Duodenal mucosa (tissue), 2 donors: ENCODE data around the gene CCR8.

Experiments used
- H3K27ac ChIP-seq: one replicate; pipeline ENCODE4 v1.7.0; 2013; ENCODE audit warnings: low read depth, low read length
- H3K27me3 ChIP-seq, 2 donors: one replicate each; pipeline ENCODE4 v1.7.0; 2013; ENCODE audit warnings: low read length in 2 of 2, control low read depth in 1 of 2; ENCODE audit not compliant: insufficient read depth in 2 of 2, control insufficient read depth in 1 of 2
- H3K36me3 ChIP-seq, 2 donors: one replicate each; pipeline ENCODE4 v1.7.0; 2013; ENCODE audit warnings: low read length in 2 of 2, control low read depth in 1 of 2; ENCODE audit not compliant: insufficient read depth in 2 of 2, control insufficient read depth in 1 of 2
- H3K4me1 ChIP-seq, 2 donors: one replicate each; pipeline ENCODE4 v1.7.0; 2013; ENCODE audit warnings: low read length in 2 of 2, control low read depth in 1 of 2; ENCODE audit not compliant: insufficient read depth in 2 of 2, control insufficient read depth in 1 of 2
- H3K4me3 ChIP-seq, 2 donors: one replicate each; pipeline ENCODE4 v1.7.0; 2013; ENCODE audit warnings: low read length in 2 of 2, low read depth in 1 of 2
- H3K9ac ChIP-seq, 2 donors: one replicate each; pipeline ENCODE4 v1.7.0; 2013; ENCODE audit warnings: low read length in 2 of 2, low read depth in 1 of 2
- H3K9me3 ChIP-seq, 2 donors: one replicate each; pipeline ENCODE4 v1.7.0; 2013; ENCODE audit warnings: low read length in 2 of 2, control low read depth in 1 of 2; ENCODE audit not compliant: control insufficient read depth in 1 of 2

The CCR8 gene

DNA sequence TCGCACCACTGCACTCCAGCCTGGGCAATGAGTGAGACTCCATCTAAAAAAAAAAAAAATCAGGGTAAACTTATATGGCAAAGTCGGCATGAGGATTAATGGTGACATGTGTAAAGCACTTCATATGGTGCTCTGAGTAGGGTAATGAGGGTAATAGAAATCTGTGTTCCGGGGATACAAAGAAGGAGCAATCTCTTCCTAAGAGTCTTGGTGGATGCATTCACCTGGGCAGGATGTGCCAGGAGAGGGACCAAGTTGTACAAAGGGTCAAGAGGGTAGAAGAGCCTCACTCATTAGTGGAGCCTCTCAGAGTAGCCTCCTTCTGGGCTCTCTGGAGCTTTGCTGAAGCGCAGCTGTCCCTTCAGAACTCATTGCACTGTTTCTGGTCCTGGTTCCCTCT is 40.4 kb upstream of the CCR8 start:
- Histone ChIP-seq H3K27ac (no peak overlapping the region), H3K27me3 (no peaks in the 10 kb centered on the region), H3K9ac (no peak overlapping the region), H3K4me1 (peaks cover 5 to 6% of the 10 kb centered on the region in 2 donors), H3K9me3 (no peaks in the 10 kb centered on the region), H3K36me3 (no peaks in the 10 kb centered on the region), H3K4me3 (no peak overlapping the region)

DNA sequence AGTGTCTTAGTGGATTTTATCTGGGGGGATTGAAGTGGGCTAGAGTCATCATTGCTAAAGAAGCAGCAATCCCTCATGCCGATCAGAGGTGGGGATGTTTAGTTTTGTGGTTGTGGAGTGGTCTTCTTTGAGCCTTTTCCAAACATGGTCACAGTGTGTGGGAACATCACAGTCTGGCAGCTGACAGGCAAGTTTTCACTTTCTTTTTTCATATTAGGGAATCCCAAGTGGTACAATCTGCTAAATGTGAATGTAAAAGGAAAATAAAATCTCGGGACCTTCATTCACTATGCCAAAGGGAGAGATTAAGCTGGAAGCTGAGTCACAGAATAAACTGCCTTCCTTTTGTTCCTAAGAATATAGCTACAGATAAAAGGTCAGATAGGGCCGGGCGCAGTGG is 39.3 kb upstream of the CCR8 start:
- Histone ChIP-seq H3K27me3 (no peaks in the 10 kb centered on the region), H3K27ac (no peak overlapping the region), H3K36me3 (no peaks in the 10 kb centered on the region), H3K9me3 (no peaks in the 10 kb centered on the region), H3K9ac (peak overlapping the region in 1 of 2 donors; percentile 45), H3K4me1 (peaks cover 5 to 6% of the 10 kb centered on the region in 2 donors), H3K4me3 (no peak overlapping the region)

DNA sequence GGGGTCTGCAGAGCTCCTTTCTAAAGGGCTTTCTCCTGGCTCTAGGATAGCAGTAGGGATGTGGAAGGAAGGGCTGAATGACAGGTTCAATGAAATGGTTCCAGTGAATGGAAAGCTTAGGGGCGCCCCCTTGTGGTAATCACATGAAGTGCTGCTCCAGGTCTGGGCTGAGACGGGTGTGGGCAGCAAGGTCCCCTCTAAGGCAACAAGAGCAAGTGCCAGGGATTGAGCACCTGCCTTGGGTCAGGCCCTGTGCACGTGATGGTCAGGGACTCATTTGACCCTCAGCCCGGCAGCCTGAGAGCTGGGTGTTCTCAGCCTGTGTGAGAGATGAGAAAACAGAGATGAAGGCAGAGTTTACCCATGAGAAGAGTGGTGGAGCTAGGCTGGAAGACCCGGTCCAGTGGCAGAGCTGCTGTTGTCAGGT is 37.6 kb upstream of the CCR8 start:
- Histone ChIP-seq H3K27ac (no peak overlapping the region), H3K4me1 (peaks cover 5 to 6% of the 10 kb centered on the region in 2 donors), H3K9ac (no peak overlapping the region), H3K27me3 (no peaks in the 10 kb centered on the region), H3K36me3 (no peaks in the 10 kb centered on the region), H3K4me3 (no peak overlapping the region), H3K9me3 (no peaks in the 10 kb centered on the region)

DNA sequence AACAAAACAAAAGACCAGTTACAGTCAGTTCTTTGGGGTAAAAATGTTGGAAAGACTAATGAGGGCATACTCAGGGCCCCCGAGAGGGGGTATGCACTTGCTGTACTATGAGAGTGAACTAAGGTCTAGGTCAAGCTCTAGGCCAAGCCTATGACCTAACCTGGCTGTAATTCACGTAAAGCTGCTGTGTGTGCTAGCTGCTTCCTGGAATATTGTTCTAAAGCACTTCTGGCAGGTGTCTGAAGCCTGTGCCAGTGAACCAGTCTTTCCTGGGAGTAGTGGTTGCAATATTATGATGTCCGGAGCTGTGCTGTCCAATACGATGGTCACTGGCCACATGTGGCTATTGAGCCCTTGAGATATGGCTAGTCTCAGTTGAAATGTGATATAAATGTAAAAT is 36.5 kb upstream of the CCR8 start:
- Histone ChIP-seq H3K9ac (no peak overlapping the region), H3K27me3 (no peaks in the 10 kb centered on the region), H3K27ac (no peak overlapping the region), H3K4me1 (peaks cover 5 to 6% of the 10 kb centered on the region in 2 donors), H3K36me3 (no peaks in the 10 kb centered on the region), H3K9me3 (no peaks in the 10 kb centered on the region), H3K4me3 (no peak overlapping the region)

DNA sequence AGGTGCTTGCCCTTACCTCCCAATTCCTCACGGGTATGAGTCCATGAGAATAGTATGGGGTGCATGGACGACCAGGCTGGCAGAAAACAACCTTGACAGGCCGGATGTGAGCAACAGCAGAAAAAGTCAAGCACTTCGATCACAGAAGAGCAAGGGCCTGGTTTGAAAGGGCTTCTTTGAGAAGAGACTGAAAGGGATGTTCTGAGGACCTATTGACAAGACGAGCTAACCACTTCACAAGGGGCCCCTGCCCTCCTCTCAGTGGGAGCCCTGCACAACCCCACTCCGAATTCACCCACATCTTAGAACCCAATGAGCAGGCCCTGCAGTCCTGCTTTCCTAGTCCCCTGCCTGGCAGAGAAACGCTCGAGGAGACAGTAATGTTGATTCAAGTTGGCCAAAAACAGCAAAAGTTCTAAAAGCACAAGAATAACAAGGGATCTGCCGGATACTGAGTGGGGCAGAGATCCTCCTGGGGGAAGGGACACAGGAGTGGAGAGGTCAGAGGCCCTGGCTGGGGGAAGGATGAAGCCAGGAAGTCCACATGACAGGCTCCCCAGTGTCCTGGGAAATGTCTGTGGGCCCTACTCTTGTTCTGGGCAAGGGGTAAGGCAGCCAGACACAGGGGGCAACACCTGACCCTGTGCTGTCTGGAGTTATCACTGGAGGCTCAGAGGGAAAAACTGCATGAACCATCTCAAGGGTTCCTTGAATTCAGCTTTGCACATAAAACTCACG is 34.9 kb upstream of the CCR8 start:
- no peaks in the 10 kb centered on the region for H3K36me3 ChIP-seq
- no peak overlapping the region for H3K27ac ChIP-seq
- peaks cover 4 to 5% of the 10 kb centered on the region in 2 donors for H3K4me1 ChIP-seq
- H3K27me3 ChIP-seq: no peaks in the 10 kb centered on the region
- peaks cover 4 to 6% of the 10 kb centered on the region in 2 donors for H3K9me3 ChIP-seq
- H3K4me3 ChIP-seq: no peak overlapping the region
- H3K9ac ChIP-seq: no peak overlapping the region

DNA sequence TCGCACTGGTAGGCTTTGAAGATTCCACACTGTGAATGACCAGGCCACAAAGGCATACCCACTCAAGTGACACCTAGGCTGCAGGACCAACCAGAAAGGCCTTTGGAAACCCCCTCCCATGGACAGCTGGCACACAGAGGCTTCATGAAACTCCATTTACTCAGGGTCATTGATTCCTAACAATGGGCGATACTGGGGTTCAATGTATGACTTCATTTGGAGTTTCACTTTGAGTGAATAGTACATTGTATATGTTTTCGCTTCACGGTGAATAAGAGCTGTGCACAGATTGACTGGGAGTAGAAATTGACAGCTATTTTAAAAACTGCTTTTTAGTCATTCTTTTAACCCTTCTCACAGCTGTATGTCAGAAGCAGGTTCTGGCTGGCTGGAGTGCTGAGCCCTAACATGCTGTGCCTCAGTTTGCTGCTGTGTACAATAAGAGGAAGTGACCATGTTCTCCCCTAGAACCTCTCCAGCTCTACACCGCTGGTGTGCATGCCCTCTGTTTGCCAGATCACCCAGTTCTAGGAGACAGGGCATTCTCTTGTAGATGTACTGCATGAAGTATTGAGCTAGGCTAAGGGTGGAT is 34.2 kb upstream of the CCR8 start:
- Histone ChIP-seq H3K9me3 (peaks cover 6 to 8% of the 10 kb centered on the region in 2 donors), H3K4me1 (no peaks in the 10 kb centered on the region), H3K4me3 (no peak overlapping the region), H3K9ac (no peak overlapping the region), H3K27ac (no peak overlapping the region), H3K27me3 (no peaks in the 10 kb centered on the region), H3K36me3 (no peaks in the 10 kb centered on the region)

DNA sequence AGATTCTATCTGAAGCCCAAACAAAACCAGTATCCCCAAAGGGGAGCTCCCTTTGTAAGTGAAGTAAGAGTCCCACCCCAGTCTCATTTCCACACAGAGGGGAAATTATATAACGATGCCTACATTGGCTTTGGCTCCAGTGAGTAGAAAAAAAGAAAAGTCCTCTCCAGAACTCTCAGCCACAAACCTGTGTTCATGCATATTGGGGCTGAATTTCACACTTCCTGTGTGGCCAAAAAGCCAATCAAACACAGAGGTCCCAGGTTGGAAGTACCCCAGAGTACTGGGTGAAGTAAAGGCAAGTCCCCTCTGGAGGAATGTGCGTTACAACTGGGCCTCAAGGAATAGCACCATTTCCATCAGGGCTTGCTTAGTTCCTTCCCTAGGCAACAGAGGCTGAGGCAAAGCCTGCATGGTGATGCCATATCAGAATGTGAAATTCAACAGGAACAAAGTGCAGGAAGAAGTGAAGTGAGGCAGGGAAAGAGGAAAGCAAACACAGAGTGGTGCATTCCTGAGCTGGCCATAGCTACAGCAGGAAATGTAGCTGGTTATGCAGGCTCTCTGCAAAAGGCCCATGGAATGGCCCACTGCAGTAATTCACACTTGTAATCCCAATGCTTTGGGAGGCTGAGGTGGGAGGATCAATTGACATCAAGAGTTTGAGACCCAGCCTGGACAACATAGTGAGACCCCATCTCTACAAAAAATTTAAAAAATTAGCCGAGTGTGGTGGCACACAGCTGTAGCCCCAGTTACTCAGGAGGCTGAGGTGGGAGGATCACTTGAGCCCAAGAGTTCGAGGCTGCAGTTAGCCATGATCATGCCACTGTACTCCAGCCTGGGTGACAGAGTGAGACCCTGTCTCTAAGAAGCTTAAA is 33.1 kb upstream of the CCR8 start:
- H3K9me3 ChIP-seq: peaks cover 6 to 9% of the 10 kb centered on the region in 2 donors
- no peak overlapping the region for H3K27ac ChIP-seq
- H3K9ac ChIP-seq: no peak overlapping the region
- H3K36me3 ChIP-seq: no peaks in the 10 kb centered on the region
- H3K27me3 ChIP-seq: no peaks in the 10 kb centered on the region
- no peak overlapping the region for H3K4me3 ChIP-seq
- no peaks in the 10 kb centered on the region for H3K4me1 ChIP-seq

DNA sequence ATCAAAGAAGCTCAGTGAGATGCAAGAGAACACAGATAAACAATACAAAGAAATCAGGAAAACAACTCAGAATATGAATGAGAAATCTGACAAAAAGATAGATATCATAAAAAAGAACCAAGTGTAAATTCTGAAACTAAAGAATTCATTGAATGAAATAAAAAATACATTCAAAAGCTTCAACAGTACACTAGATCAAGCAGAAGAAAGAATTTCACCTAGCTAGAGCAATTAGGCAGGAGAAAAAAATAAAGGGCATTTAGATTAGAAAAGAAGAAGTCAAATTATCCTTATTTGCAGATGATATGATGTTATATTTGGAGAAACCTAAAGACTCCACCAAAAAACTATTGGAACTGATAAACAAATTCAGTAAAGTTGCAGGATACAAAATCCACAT is 30.2 kb upstream of the CCR8 start:
- Histone ChIP-seq H3K9me3 (peaks cover 6 to 9% of the 10 kb centered on the region in 2 donors), H3K27ac (no peak overlapping the region), H3K9ac (no peak overlapping the region), H3K36me3 (no peaks in the 10 kb centered on the region), H3K4me1 (no peaks in the 10 kb centered on the region), H3K4me3 (no peak overlapping the region), H3K27me3 (no peaks in the 10 kb centered on the region)

DNA sequence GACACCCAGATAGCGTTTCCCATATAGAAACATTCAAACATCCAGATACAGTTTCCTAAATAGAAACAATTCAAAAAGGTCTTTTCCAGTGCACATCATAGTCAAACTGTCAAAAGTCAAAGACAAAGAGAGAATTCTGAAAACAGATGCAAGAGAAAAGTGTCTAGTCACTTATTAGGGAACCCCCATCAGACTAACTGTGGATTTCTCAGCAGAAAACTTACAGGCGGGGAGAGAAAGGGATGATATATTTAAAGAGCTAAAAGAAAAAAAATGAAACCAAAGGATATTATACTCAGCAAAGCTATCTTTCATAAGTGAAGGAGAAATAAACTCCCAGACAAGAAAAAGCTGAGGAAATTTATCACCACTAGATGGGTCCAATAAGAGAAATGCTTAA is 27.3 kb upstream of the CCR8 start:
- Histone ChIP-seq H3K4me1 (no peaks in the 10 kb centered on the region), H3K9me3 (peaks cover 6 to 13% of the 10 kb centered on the region in 2 donors), H3K9ac (no peak overlapping the region), H3K36me3 (no peaks in the 10 kb centered on the region), H3K27ac (no peak overlapping the region), H3K4me3 (no peak overlapping the region), H3K27me3 (no peaks in the 10 kb centered on the region)

DNA sequence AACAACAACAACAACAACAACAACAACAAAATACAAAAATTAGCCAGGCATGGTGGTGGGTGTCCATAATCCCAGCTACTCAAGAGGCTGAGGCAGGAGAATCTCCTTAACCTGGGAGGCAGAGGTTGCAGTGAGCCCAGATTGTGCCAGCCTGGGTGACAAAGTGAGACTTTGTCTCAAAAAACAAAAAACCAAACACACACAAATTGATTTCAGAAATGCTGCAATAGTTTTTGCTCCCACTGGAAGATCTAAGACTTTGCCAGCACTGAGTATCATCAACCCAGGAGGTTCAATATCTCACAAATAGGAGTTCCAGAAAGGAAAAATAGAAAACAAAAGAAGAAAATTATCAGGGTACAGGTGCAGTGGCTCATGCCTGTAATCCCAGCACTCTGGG is 16.2 kb upstream of the CCR8 start:
- Histone ChIP-seq H3K4me1 (peaks cover 0 to 5% of the 10 kb centered on the region in 2 donors), H3K9me3 (peaks cover 5 to 9% of the 10 kb centered on the region in 2 donors), H3K27ac (no peak overlapping the region), H3K36me3 (no peaks in the 10 kb centered on the region), H3K9ac (no peak overlapping the region), H3K27me3 (no peaks in the 10 kb centered on the region), H3K4me3 (no peak overlapping the region)
